Amniotic stem cell (primary cell): ENCODE measurements around the gene PFKL.
A peak's percentile ranks its signal among the peaks of the same experiment; 100 is the strongest.
"Not testable (repeated sequence)": the region's sequence is repeated elsewhere in the genome, so short reads cannot be mapped to it uniquely, and the experiment has no call there.

Source experiments
- DNase-seq: peaks from one replicate; lab custom pipeline; 2025; lab: John Stamatoyannopoulos, UW

PFKL gene

DNA sequence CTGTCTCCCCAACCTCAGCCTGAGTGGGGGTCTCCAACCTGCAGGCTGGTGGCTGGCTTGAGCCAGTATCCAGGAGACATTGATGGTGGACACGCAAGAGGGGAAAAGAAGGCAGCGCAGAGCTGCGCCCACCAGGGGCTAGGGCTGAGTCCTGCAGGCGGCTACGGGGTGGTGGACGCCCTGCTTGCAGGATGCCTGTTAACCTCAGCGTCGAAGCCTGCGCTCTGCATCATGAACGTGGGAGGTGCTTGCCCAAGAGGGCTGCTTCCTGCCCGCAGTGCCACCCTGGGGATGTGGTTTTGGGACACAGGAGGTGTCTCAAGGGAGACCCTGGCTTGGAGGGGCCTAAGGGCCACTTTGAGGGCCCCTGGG is 27.7 kb downstream of the PFKL start:
- no peak for DNase-seq

DNA sequence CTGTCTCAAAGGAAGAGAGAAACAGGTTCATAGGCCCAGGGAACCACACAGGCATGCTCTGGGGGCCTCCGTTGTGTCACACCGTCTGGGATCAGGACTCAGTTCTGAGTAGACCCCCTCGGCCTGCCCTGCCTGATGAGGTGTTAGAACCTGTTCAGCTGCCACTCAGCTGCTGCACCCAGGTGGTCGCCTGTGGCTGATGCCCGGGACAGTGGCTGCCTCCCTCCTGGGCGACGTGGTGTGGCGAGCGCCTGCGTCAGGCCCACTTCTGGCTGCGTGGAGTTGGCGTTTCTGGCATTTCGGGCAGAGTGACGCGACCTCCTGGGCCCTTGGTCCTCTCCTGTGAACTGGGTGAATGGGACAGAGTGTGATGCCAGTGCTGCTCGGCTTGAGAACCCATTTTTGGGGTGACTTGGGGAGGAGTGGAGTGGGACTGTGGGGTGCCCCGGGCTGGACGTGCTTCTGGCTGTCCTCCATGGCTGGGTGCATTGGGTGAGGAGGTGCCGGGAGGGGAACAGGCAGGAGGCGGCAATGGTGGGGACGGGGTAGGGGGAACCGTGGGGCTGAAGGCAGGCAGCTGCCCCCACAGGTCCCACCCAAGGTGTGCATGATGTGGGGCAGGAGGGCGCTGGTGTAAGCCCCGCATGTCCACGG is 28.5 kb downstream of the PFKL start:
- DNase-seq, result no peak

DNA sequence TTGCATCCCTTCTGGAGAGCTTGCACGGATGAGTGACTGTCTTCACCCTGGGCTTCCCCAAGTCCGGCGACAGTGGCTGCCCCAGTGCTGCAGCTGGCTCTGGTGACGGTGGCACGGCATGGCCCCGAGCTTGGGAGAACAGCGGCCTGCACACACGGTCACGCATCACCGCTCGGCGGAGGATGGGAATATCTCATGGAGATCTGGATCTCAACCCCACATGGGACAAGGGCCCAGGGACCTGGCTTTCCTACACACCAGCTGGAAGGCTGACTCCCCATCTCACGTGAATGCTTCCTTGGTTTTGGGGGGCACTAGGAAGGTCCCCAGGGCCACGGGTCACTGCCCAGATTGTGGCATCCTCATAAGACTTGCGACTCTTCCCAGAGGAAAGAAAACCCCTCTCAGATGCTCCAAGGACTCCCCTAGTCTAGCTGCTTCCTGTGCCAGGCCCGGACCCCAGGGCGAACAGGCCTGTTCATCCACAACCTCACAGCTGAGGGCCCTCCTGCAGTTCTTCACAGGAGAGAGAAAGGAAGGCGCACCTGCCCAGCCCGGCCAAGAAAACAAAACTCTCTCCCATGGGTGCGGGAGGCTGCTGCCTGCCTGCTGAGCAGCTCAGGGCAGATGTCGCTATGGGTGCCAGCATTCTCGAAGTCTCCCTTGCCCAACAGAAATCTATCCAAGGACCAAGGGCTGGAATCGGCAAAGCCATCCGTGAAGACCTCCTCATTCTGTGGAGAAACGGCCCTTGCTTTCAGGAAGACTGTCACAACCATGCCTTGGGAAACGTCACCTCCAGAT is 29.4 kb downstream of the PFKL start:
- no peak for DNase-seq

DNA sequence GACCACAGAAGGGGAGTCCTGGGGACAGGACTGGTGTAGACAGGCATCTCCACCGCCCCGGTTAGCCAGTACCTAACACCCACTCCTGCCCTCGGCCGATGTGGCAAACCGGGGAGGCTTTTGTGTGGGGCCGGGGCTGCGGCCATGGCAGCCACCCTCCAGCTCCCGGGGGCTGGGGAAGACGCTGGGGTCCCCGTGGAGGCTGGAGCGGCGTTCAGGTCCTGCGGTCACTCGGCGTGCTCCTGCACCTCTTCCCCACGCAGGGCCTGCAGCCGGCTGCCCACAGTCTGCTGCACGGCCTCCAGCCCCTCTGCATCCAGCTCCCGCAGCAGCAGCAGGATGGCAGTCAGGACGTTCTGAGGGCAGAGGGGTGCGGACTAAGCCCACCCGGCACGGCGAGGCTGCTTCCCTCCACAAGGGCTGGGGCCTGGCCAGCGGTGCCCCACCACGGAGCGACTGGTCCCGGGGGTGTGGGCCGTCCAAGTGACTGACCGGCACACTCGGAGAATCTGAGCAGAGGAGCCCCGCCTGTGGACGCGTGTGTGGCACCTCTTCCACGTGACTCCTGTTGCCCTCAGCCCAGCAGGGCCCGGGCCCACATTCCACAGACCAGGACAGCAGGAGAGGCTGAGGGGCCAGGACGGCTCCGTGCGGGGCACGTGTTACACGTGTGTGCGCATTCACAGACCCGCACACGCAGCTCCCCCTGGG is 30.3 kb downstream of the PFKL start:
- DNase-seq, result no peak

DNA sequence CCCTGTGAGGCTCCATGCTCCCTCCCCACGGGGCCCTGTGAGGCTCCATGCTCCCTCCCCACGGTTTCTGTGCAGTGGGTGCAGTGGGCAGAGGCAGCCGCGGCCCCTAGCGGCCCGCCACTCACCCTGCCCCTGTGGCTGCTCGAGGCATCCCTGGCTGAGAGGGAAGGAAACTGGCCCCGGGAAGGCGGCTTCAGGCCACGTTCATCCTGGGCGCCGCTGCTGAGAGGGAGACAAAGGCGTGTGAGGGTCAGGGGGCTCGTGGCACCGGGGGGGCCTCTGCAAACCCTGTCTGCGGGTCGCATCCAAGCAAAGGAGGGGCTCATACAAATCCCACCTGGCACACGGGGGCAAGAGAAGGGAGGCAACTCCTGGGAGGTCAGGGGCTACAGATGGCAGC is 30.8 kb downstream of the PFKL start:
- DNase-seq, result no peak

DNA sequence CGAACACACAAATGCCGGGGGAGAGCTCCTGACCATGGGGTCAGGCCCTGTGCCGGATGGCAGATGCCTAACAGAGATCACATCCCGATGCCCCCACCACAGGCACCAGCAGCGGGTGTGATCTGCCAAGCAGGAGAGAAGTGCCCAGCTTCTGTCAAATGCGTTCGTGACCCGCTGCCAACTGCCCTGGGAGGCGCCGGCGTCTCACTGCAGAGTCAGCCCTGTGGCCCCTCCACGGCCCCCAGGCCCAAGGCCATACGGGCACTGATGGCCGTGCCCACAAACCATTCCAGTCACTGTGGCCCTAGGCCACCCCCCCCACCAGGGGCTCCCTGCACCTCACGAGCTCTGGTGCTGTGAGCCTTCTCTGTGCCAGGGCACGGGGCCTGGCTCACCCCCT is 31.4 kb downstream of the PFKL start:
- DNase-seq, result no peak

DNA sequence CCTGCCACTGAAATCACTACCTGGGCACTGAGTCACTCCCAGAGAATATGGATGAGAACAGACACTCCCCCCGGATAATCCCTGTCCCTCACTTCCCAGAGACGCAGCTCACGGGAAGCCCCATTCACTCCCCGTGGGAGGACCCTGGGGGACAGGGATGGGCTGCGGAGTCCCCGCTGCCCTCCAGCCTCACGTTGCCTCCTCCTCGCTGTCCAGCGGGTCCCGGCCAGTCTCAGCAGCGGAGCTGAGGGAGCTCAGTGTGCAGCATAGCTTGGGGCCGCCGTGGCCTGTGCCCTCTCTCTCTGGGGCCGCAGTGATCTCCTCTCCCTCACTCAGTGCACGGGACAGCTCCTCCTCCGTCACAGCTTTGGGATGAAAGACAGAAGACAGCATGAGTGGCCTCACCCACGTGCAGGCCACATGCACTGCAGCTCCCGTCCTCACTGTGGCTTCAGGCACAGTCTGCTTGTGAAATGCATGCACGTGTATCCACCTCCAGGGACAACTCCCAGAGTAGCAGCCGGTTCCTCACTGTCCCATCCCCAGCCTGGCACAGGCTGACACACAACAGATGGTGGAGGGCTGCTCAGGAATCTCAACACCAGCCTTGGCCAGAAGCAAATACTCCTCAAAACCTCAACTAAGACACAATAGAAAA is 31.9 kb downstream of the PFKL start:
- DNase-seq, result no peak

DNA sequence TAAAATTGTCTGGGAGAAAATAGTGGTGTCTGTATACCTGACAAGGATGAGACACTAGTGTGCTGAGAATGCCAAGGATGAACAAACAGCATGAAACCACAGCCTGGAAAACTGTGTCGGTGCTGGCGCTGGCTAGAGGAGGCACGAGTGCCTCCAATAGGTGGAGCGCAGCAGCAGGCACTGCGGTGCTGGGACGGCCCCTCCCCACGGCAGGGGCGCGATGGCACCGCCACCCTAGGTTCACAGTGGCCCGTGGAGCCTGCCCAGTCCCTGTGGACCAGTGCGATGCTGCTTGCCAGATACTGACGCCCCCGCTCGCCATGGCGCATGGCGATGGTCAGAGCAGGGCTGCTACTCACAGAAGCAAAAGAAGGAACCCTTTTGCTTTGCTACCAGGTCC is 32.5 kb downstream of the PFKL start:
- DNase-seq, result no peak

DNA sequence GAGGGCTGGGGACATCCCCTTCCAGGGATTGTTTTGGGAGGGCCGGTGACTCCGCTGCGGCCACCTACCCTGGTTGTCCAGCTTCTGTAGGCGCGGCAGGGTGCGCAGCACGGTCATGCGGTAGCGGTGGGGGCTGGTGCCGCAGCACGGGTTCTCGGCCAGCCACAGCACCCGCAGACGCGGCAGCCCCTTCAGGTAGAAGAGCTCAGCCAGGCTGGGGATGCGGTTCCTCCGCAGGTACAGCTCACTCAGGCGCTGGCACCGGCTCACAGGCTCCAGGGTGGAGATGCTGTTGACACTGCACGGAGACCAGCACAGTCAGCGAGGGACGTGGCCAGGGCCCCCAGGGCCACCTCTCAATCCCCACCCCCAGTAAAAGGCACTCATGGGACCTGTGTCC is 33.1 kb downstream of the PFKL start:
- DNase-seq, result no peak

DNA sequence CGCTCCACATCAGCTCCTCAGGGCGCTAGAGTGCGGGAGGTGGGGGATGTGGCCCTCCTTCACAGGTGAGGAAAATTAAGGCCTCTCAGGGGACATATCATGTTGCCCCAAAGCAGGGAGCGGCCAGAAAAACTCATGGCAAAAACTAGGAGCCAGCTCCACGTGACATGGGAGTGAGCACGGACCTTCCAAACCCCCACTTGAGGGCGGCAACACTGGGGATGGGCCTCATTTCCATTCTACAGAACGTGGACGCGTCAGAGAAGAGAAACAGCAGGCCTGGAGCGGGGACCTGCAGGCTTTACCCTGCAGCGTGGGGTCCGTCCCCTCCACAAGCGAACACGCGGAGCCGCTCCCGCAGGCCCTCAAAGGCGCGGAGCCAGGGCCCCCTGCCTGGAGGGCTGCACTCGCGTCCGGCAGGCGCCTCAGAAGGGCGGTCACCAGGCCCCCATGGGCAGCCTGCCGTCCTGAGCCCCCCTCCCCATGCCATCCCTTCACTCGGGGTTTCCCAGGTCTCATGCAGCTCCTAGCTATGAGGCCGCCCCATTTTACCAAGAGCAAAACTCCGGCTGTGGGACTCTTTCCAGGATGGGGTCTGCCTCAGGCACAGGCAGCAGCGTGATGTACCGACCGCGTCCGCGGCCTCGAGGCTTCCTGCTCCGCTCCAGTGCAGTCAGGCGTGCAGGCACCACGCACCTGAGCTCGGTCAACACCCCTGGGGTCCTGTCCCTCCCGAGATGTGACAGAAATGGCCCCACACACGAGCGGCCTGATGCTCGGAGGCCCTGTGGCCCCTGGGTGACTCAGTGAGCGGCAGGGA is 33.9 kb downstream of the PFKL start:
- no peak for DNase-seq

DNA sequence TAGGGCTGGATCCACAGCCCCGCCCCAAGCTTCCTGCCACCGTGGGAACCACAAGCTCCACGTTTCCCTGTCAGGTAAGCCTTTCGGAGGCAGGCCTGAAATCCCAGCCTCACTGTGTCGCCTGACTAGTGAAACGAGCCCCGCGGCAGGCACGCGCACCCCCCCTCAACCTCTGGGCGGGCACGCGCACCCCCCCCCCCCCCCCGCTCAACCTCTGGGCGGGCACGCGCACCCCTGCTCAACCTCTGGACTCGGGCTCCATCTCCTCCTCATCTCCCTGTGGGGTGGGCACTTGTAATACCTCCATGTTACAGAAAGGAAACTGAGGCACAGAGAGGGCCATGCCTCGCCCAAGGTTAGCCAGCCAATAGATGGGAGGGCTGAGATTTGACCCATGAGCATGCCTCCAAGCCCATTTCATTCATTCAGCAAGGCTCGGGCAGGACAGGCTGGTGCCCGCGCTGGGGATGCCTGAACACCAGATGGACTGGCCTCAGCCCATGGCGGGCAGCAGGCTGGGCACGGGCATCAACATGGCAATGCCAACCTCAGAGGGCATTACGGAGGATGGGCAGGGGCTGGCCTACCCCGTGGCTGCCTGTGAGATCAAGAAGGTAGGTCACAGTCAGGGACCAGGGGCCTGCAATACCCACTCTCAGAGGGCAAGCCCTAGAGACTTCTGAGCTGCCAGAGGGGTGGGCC is 34.6 kb downstream of the PFKL start:
- DNase-seq, result no peak

DNA sequence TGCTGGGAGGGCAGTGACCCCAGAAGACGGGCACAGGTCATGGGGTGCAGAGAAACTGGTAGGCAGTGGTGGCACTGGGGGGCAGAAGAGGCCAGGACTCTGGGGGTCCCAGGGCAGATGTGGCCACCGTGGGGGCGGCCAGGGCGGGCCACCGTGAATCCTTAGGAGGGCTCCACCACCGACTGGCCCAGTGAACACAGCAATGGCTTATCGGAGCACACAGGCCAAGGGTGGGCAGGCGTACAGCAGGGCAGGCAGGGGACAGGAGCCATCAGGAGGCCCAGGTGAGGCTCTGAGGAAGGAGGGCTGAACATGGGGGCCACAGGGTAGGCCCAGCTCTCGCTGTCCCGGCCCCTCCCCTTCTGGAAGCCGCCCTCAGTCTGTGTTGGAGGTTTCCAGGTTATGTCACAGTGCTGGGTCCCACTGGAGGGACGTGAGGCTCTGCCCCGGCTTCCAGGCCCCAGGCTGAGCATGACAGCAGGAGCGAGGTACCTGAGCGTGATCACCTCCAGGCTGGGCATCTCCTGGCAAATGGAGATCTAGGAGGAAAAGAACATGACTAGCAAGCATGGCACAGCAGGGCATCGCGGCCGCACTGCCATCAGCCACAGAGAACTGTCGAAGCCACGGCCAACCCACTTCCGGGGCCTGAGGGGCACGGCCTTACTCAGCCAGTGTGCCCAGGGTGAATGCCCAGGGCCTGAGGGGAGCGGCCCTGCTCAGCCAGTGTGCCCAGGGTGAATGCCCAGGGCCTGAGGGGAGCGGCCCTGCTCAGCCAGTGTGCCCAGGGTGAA is 35.6 kb downstream of the PFKL start:
- no peak for DNase-seq

DNA sequence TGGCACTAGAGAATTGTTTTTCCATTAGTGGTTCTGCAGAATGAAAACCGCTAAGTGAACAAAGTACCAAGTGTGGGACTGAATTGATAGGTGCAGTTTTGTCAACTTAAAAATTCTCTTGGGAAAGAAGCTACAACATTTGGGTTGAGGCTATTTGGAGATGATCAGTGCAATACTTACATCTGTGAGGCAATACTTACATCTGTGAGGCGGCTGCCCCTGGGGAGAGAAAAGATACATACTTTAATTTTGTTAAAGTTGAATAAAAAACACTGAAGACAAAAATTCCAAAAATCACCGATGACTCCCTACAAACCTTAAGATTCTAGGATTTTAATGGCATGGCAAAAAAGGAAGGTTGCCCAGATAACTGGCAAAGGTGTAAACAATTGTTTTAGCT is 37.6 kb downstream of the PFKL start:
- no peak for DNase-seq

DNA sequence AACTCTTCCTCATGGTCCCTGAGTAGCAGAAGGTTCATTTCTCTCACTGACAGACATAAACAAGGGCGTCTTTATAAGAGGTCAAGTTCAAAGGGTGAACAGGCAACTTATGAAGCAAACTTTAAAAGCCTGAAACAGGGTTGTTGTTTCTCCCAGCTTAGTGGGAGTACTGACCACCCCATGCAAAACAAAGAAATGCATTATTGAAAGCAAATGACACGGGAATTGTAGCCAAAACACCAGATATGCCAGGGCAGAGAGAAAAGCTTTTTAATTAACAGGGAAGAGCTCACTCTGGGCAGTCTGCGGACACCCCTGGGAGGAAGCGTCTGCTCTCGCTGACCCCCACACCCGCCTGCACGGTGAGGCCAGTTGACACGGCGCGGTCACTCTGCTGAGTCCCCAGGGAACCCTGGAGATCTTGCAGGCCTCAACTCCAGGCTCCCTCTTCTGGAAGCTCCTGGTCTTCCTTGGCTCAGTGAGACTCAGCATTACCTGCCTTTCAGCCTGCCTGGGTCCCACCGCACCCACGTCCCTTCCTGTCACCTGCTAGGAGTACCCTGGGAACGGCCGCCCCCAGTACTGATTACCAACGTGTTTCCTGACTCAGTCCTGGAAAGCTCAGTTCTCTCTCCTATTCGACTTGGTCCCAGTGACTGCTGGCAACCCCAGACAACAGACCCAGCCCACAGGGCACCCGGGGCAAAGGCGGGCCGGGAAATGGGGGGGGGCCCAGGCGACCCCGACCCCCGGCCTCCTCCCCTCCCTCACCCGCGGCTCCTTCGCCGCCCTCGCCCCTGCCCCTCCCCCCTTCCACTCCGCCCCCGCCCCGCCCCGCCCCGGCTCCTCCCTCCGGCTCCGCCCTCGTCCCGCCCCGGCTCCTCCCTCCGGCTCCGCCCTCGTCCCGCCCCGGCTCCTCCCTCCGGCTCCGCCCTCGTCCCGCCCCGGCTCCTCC is 38.4 kb downstream of the PFKL start:
- DNase-seq, result no peak

DNA sequence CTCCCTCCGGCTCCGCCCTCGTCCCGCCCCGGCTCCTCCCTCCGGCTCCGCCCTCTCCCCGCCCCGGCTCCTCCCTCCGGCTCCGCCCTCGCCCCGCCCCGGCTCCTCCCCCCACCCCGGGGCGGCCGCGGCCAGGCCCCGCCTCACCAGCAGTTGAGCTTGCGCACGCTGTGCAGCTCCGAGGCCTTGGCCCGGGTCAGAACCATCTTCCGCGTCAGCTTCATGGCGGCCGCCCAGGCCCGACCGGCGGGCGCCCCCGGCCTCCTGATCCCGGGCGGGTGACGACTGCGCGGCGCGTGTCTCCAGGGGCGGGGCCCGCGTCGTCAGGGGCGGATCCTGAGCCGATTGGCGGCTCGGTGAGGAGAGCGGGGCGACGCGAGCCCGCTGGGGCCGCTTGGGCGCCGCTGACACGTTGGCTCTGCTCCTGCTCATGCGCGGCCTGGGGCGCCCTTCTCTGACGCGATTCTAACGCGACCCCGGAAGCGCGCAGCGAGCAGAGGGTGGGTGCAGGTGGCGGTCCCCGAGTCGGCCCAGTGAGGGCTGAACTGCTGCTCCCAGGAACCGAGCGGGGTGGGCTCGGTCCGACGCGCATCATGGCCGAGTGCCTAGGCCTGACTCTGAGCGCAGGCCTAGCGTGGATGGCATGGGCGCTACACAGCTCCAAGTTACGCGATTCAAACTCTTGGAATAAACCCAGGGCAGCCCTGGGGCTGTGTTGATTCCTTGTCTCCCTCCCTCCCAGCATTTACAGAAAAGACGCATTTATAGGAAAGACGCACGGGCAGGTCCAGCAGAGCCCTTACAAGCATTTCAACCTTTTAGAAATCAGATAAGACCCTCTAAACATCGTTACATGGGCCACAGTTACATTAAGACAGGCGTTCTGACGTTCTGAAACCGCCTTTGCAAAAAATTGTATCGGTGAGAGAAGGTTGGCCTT is 39.4 kb downstream of the PFKL start, which contains the start of gene CFAP410:
TSS of gene CFAP410 (minus strand) at position 420 of the 940 bp plus-strand sequence. CDS start at position 224, 196 bp downstream.
- peak; percentile 87 for DNase-seq

DNA sequence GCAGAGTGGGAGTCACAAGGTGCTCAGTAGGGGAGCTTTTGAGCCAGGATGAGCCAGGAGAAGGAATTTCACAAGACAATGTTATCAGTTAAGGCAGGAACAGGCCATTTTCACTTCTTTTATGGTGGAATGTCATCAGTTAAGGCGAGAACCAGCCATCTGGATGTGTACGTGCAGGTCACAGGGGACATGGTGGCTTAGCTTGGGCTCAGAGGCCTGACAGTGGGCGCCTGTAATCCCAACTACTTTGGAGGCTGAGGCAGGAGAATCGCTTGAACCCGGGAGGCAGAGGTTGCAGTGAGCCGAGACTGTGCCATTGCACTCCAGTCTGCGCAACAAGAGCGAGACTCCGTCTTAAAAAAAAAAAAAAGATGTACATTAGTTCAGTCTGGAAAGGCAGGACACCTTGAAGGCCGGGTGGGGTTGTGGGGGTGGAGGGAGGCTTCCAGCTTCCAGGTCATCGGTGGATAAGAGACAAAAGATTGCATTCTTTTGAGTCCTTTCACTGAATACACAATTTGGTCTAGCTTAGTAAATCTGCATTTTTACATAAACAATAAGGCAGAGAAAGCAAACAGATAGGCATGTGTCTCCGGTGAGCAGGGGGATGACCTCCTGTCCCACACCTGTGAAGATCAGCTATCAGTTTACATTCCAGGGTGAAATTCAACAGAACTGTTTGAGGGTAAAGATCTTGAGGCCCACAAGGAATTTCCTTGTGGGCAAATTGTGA is 42.0 kb downstream of the PFKL start:
- not testable (repeated sequence) for DNase-seq

DNA sequence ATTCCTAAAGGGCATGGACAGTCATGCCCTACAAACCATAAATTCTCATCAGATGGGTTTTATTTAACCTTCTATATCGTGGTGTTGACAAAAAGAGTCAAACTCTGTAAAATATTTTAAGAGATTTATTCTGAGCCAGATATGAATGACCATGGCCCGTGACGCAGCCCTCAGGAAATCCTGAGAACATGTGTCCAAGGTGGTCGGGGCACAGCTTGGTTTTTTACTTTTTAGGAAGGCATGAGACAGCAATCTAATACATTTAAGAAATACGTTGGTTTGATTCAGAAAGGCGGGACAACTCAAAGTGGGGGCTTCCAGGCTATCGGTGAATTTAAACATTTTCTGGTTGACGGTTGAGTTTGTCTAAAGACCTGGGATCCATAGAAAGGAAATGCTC is 43.1 kb downstream of the PFKL start:
- DNase-seq, result not testable (repeated sequence)
